A673 (cell line): ENCODE measurements around the gene MFF.

Experiments used
- EZH2 ChIP-seq: fragments of 200-600 bp; sonication (generic); IDR thresholded peaks from 2 replicates; pipeline ENCODE4 v1.6.1; 2017; ENCODE audit warnings: borderline replicate concordance, low read depth, mild to moderate bottlenecking, mixed read lengths, antibody characterized with exemption, low read length; ENCODE audit not compliant: poor library complexity, severe bottlenecking
- TF ChIP-seq, protein P1 (sequence below): fragments of 300-800, 200-600 bp; sonication (generic); conservative IDR thresholded peaks from 2 replicates; pipeline ENCODE4 v1.5.1; 2017; ENCODE audit warnings: low read depth, mild to moderate bottlenecking, antibody characterized with exemption, low read length, moderate library complexity, mixed read lengths

DNA sequence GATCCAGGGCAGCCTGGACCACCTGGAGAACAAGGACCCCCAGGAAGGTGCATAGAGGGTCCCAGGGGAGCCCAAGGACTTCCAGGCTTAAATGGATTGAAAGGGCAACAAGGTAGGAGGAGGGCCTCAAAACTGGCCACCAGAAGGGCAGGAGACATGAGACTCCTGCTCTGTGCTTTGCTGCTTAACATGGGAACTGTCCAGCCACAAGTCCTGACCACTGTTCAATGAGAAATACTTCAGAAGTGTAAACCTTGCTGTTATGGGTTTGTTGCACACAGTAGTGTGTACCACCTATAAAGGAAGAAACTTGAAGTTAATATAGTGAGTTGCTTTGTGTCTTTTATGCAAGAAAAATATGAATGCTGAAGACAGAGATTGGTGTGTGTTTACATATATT is 44.2 kb upstream of the MFF start:
- no peak for TF ChIP-seq EZH2
- TF ChIP-seq, protein P1, sequence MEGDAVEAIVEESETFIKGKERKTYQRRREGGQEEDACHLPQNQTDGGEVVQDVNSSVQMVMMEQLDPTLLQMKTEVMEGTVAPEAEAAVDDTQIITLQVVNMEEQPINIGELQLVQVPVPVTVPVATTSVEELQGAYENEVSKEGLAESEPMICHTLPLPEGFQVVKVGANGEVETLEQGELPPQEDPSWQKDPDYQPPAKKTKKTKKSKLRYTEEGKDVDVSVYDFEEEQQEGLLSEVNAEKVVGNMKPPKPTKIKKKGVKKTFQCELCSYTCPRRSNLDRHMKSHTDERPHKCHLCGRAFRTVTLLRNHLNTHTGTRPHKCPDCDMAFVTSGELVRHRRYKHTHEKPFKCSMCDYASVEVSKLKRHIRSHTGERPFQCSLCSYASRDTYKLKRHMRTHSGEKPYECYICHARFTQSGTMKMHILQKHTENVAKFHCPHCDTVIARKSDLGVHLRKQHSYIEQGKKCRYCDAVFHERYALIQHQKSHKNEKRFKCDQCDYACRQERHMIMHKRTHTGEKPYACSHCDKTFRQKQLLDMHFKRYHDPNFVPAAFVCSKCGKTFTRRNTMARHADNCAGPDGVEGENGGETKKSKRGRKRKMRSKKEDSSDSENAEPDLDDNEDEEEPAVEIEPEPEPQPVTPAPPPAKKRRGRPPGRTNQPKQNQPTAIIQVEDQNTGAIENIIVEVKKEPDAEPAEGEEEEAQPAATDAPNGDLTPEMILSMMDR: no peak
